Sigmoid colon (tissue), 4 donors: Measurements from ENCODE around the gene IGLON5.

Experiments used
- EP300 ChIP-seq, 4 donors: sonication (generic); formaldehyde crosslinking; IDR thresholded peaks; one replicate each; pipeline ENCODE4 v1.6.1; 2017; ENCODE audit warnings: antibody characterized with exemption in 4 of 4
- POLR2AphosphoS5 ChIP-seq, 4 donors: sonication (generic); formaldehyde crosslinking; IDR thresholded peaks; one replicate each; pipeline ENCODE4 v1.6.1; 2017; ENCODE audit warnings: antibody characterized with exemption in 4 of 4
- TF ChIP-seq, protein P1 (sequence below), 4 experiments: fragments of 450-650 bp in 3 of 4; fragments of 200-600 bp in 1 of 4; IDR thresholded peaks; one replicate each; pipeline ENCODE4 v1.5.1; 2016 to 2019; ENCODE audit warnings: antibody characterized with exemption in 4 of 4, mild to moderate bottlenecking in 3 of 4, moderate library complexity in 2 of 4

DNA sequence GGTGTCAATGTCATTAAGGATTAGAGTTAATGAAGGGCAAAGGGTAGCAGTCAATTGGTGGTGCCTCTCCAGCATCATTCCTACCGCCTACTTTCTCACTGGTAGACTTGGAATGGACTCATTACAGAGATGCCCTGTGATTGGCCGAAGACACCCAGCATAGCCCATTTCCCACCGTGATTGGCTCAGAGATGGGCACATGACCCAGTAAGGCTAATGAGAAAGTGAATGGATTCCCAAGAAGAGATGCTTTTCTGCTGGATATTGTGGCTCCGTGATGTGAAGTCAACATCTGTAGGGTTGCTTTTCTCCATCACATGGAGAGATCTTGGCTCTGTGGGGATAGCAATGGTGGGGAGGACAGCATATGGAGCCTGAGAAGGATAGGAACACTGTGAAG, 18.9 kb downstream of the IGLON5 start:
- TF ChIP-seq, protein P1, sequence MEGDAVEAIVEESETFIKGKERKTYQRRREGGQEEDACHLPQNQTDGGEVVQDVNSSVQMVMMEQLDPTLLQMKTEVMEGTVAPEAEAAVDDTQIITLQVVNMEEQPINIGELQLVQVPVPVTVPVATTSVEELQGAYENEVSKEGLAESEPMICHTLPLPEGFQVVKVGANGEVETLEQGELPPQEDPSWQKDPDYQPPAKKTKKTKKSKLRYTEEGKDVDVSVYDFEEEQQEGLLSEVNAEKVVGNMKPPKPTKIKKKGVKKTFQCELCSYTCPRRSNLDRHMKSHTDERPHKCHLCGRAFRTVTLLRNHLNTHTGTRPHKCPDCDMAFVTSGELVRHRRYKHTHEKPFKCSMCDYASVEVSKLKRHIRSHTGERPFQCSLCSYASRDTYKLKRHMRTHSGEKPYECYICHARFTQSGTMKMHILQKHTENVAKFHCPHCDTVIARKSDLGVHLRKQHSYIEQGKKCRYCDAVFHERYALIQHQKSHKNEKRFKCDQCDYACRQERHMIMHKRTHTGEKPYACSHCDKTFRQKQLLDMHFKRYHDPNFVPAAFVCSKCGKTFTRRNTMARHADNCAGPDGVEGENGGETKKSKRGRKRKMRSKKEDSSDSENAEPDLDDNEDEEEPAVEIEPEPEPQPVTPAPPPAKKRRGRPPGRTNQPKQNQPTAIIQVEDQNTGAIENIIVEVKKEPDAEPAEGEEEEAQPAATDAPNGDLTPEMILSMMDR (IDR thresholded peaks at IDR 0.05), result no peak
- TF ChIP-seq POLR2AphosphoS5 (IDR thresholded peaks at IDR 0.05) (no peak), EP300 (IDR thresholded peaks at IDR 0.05) (no peak)
